Stomach (tissue), 4 donors: ENCODE measurements around the gene PTPRM.

Source experiments
- CTCF ChIP-seq, 7 experiments: fragments of 450-650 bp in 4 of 7; fragments of 200-600 bp in 3 of 7; sonication (generic) in 3 of 7; IDR thresholded peaks; one replicate each; pipeline ENCODE4 v1.5.1; 2016 to 2019; ENCODE audit warnings: antibody characterized with exemption in 7 of 7, control low read depth in 2 of 7, mild to moderate bottlenecking in 1 of 7
- POLR2A ChIP-seq, 4 donors: fragments of 450-650 bp; IDR thresholded peaks; one replicate each; pipeline ENCODE4 v1.6.1; 2016; ENCODE audit warnings: antibody characterized with exemption in 4 of 4, control low read depth in 2 of 4, mild to moderate bottlenecking in 1 of 4, moderate library complexity in 1 of 4
- POLR2AphosphoS5 ChIP-seq, 3 donors: sonication (generic); formaldehyde crosslinking; IDR thresholded peaks; one replicate each; pipeline ENCODE4 v1.6.1; 2016; ENCODE audit warnings: antibody characterized with exemption in 3 of 3

GRCh38 chr18:7545734-7546133, 21.4 kb upstream of the PTPRM start:
- TF ChIP-seq CTCF (IDR thresholded peaks at IDR 0.05): no peak
- TF ChIP-seq POLR2AphosphoS5 (IDR thresholded peaks at IDR 0.05): no peak
- no peak for TF ChIP-seq POLR2A (IDR thresholded peaks at IDR 0.05)
